Activated CD8-positive, alpha-beta memory T cell treated with anti-CD3 and anti-CD28 coated beads, Interleukin-2, amount 50 U/mL, for 24 hours (primary cell): ENCODE measurements around the gene UEVLD.

ENCODE experiments used
- DNase-seq: peaks from one replicate; pipeline ENCODE4 v3.0.0-alpha.2; 2020; ENCODE audit errors: extremely low read depth

UEVLD gene

GRCh38 chr11:18498039-18498438 is 90.5 kb downstream of the UEVLD start:
- no peak for DNase-seq

- no peak for DNase-seq
Measured at GRCh38 chr11:18495703-18496102, 92.8 kb downstream of the UEVLD start.

- DNase-seq: no peak
Measured at GRCh38 chr11:18495271-18495670, 93.3 kb downstream of the UEVLD start.

GRCh38 chr11:18493310-18493709 is 95.2 kb downstream of the UEVLD start:
- no peak for DNase-seq

- no peak for DNase-seq
Measured at GRCh38 chr11:18492888-18493287, 95.6 kb downstream of the UEVLD start.

GRCh38 chr11:18491924-18492323 is 96.6 kb downstream of the UEVLD start:
- no peak for DNase-seq

- no peak for DNase-seq
Measured at GRCh38 chr11:18490736-18491485, 97.6 kb downstream of the UEVLD start.

GRCh38 chr11:18490319-18490718 is 98.2 kb downstream of the UEVLD start:
- DNase-seq: no peak

- no peak for DNase-seq
Measured at GRCh38 chr11:18485913-18486528, 102.5 kb downstream of the UEVLD start.
